Hepatocyte (in vitro differentiated cells): ENCODE results near the gene HSPA4L.

Experiments
- CTCF ChIP-seq: fragments of 200-600 bp; sonication (generic); IDR thresholded peaks from 2 replicates; pipeline ENCODE4 v1.5.1; 2016; ENCODE audit warnings: antibody characterized with exemption, mild to moderate bottlenecking; ENCODE audit not compliant: poor library complexity
- EZH2 ChIP-seq: fragments of 200-600 bp; sonication (generic); IDR thresholded peaks from 2 replicates; pipeline ENCODE4 v1.6.1; 2016; ENCODE audit warnings: antibody characterized with exemption, mild to moderate bottlenecking, borderline replicate concordance

GRCh38 chr4:127772769-127773671 lies 9.1 kb upstream of the HSPA4L start:
- TF ChIP-seq CTCF (no peak), EZH2 (no peak)
